Smooth muscle cell (in vitro differentiated cells): ENCODE data around the gene LPCAT1. TPM values are rescaled to one million over a fixed set of nuclear protein-coding genes. Genes with fewer than 3 reads are reported as not detected.

Source experiments
- DNase-seq: peaks from one replicate; lab custom pipeline; 2025; ENCODE audit not compliant: unreplicated experiment; lab: John Stamatoyannopoulos, UW
- H2AFZ ChIP-seq: fragments of 200-600 bp; sonication (generic); 2 replicates; pipeline ENCODE4 v1.6.0; 2016; ENCODE audit warnings: antibody characterized with exemption, low read depth, mild to moderate bottlenecking
- H3F3A ChIP-seq: fragments of 200-600 bp; sonication (generic); 2 replicates; pipeline ENCODE4 v1.6.0; 2017; ENCODE audit warnings: antibody characterized with exemption, low read depth
- H3K27ac ChIP-seq: fragments of 200-600 bp; sonication (generic); 2 replicates; pipeline ENCODE4 v1.5.1; 2016; ENCODE audit warnings: low read depth, mild to moderate bottlenecking
- H3K27me3 ChIP-seq: fragments of 200-600 bp; sonication (generic); 2 replicates; pipeline ENCODE4 v1.6.1; 2016; ENCODE audit warnings: low read depth, mild to moderate bottlenecking
- H3K36me3 ChIP-seq: fragments of 200-600 bp; sonication (generic); 2 replicates; pipeline ENCODE4 v1.5.1; 2016; ENCODE audit warnings: low read depth
- H3K4me1 ChIP-seq: fragments of 200-600 bp; sonication (generic); 2 replicates; pipeline ENCODE4 v1.5.1; 2016; ENCODE audit warnings: low read depth
- H3K4me2 ChIP-seq: fragments of 200-600 bp; sonication (generic); 2 replicates; pipeline ENCODE4 v1.6.0; 2016; ENCODE audit warnings: mild to moderate bottlenecking
- H3K4me3 ChIP-seq: fragments of 200-600 bp; sonication (generic); 2 replicates; pipeline ENCODE4 v1.5.1; 2016; ENCODE audit warnings: mild to moderate bottlenecking
- H3K79me2 ChIP-seq: fragments of 200-600 bp; sonication (generic); 2 replicates; pipeline ENCODE4 v1.6.0; 2016; ENCODE audit warnings: low read depth, mild to moderate bottlenecking
- H3K9ac ChIP-seq: fragments of 200-600 bp; sonication (generic); 2 replicates; pipeline ENCODE4 v1.6.0; 2016; ENCODE audit warnings: low read depth
- H3K9me3 ChIP-seq: fragments of 200-600 bp; sonication (generic); replicated peaks from 2 replicates; pipeline ENCODE4 v1.5.1; 2016; ENCODE audit warnings: low read depth
- H4K20me1 ChIP-seq: fragments of 200-600 bp; sonication (generic); 2 replicates; pipeline ENCODE4 v1.6.0; 2016; ENCODE audit warnings: low read depth
- CTCF ChIP-seq: fragments of 200-600 bp; sonication (generic); IDR thresholded peaks from 2 replicates; pipeline ENCODE4 v1.5.1; 2017; ENCODE audit warnings: borderline replicate concordance, mild to moderate bottlenecking, antibody characterized with exemption; ENCODE audit not compliant: insufficient read depth, poor library complexity, severe bottlenecking
- whole genome bisulfite sequencing: methylation state at CpG from one replicate; pipeline ENCODE4 v1.1.7; 2016; ENCODE audit warnings: low lambda C conversion rate; 5-methylcytosine and 5-hydroxymethylcytosine counted together
- polyA plus RNA-seq: library from polyadenylated mRNA; unstranded; fragments of >200 nt; fragmentation: Nextera tagmentation; extraction: Ambion mirVana; gene quantifications from 2 replicates; pipeline ENCODE4 v1.2.1, GENCODE V29; 2016
- total RNA-seq: library from RNA; depleted of rRNA; stranded (reverse); fragments of >200 nt; gene quantifications from 2 replicates; pipeline ENCODE4 v1.2.3, GENCODE V29; 2014

Gene LPCAT1
- total and polyA plus RNA-seq, 2 experiments from 2014 or later = 42.7 to 50.1 TPM

- H3K36me3 ChIP-seq = no peaks in the 10 kb centered on the region
- no peak overlapping the region for H3K9ac ChIP-seq
- peaks cover 86% of the 10 kb centered on the region for H4K20me1 ChIP-seq
- H2AFZ ChIP-seq = no peak overlapping the region
- no peaks in the 10 kb centered on the region for H3K9me3 ChIP-seq
- no peak overlapping the region for H3K4me3 ChIP-seq
- H3F3A ChIP-seq = no peaks in the 10 kb centered on the region
- WGBS = 86% methylated on average over 14 of the region's 14 CpGs
- TF ChIP-seq CTCF = no peak
- H3K4me1 ChIP-seq = no peaks in the 10 kb centered on the region
- no peak for DNase-seq
- H3K4me2 ChIP-seq = no peak overlapping the region
- H3K79me2 ChIP-seq = no peaks in the 10 kb centered on the region
- H3K27me3 ChIP-seq = no peaks in the 10 kb centered on the region
- peak overlapping the region; percentile 19 for H3K27ac ChIP-seq
These were observed 34.7 kb downstream of the LPCAT1 start for GRCh38 chr5:1488882-1489680.

- TF ChIP-seq CTCF = no peak
- Histone ChIP-seq H3K4me2 (no peak overlapping the region), H3K27ac (no peak overlapping the region), H3F3A (no peaks in the 10 kb centered on the region), H2AFZ (no peak overlapping the region), H3K4me3 (no peak overlapping the region), H3K9ac (no peak overlapping the region), H3K27me3 (no peaks in the 10 kb centered on the region), H3K9me3 (no peaks in the 10 kb centered on the region), H3K79me2 (no peaks in the 10 kb centered on the region), H4K20me1 (peaks cover 67% of the 10 kb centered on the region), H3K36me3 (no peaks in the 10 kb centered on the region), H3K4me1 (no peaks in the 10 kb centered on the region)
- no peak for DNase-seq
- WGBS = 95% methylated on average over 27 of the region's 27 CpGs
These were observed 36.5 kb downstream of the LPCAT1 start for GRCh38 chr5:1487079-1487764.

GRCh38 chr5:1486271-1486670, 37.5 kb downstream of the LPCAT1 start:
- Histone ChIP-seq H3K27ac (no peak overlapping the region), H4K20me1 (peaks cover 67% of the 10 kb centered on the region), H2AFZ (no peak overlapping the region), H3K9ac (no peak overlapping the region), H3K9me3 (no peaks in the 10 kb centered on the region), H3K27me3 (no peaks in the 10 kb centered on the region), H3K36me3 (no peaks in the 10 kb centered on the region), H3K4me3 (no peak overlapping the region), H3K79me2 (no peaks in the 10 kb centered on the region), H3K4me1 (no peaks in the 10 kb centered on the region), H3F3A (no peaks in the 10 kb centered on the region), H3K4me2 (no peak overlapping the region)
- TF ChIP-seq CTCF = no peak
- WGBS = over 99% methylated on average over 13 of the region's 13 CpGs
- no peak for DNase-seq
